ENCODE results near the gene PSMC2.

DNA sequence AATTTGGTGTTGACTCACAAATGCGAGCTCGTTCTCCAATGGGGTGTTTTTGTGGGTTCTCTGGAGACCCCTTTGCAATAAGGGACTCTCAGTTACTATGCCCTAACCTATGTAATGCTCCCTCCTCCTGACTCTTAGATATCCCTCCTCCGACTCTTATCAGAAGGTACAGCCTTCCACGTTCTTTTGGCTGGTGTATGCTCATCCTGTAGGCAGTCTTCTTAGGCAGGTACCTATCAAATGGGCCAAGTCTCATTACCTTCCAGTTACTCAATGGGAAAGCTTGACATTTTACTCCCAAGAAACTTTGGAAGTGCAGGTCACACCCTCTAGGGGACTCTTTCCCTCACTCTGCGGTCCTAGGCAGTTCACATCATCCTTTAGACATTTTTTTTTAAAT lies 66.0 kb downstream of the PSMC2 start:
- TF ChIP-seq POLR2A (IDR thresholded peaks at IDR 0.05; ENCODE audit: low read depth, low read length) (no peak), CEBPB (IDR thresholded peaks at IDR 0.05; ENCODE audit: low read depth, low read length) (no peak), MXI1 (IDR thresholded peaks at IDR 0.05; ENCODE audit: borderline replicate concordance, low read depth, low read length) (no peak), SMC3 (IDR thresholded peaks at IDR 0.05; ENCODE audit: low read depth, low read length) (no peak), RCOR1 (IDR thresholded peaks at IDR 0.05; ENCODE audit: insufficient replicate concordance, low read length) (no peak), NFE2L2 (IDR thresholded peaks at IDR 0.05; ENCODE audit: low read depth, low read length) (no peak)
- TF ChIP-seq, protein P1, sequence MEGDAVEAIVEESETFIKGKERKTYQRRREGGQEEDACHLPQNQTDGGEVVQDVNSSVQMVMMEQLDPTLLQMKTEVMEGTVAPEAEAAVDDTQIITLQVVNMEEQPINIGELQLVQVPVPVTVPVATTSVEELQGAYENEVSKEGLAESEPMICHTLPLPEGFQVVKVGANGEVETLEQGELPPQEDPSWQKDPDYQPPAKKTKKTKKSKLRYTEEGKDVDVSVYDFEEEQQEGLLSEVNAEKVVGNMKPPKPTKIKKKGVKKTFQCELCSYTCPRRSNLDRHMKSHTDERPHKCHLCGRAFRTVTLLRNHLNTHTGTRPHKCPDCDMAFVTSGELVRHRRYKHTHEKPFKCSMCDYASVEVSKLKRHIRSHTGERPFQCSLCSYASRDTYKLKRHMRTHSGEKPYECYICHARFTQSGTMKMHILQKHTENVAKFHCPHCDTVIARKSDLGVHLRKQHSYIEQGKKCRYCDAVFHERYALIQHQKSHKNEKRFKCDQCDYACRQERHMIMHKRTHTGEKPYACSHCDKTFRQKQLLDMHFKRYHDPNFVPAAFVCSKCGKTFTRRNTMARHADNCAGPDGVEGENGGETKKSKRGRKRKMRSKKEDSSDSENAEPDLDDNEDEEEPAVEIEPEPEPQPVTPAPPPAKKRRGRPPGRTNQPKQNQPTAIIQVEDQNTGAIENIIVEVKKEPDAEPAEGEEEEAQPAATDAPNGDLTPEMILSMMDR (conservative IDR thresholded peaks at IDR 0.05; ENCODE audit: low read depth, low read length) = no peak
- TF ChIP-seq, protein P2, sequence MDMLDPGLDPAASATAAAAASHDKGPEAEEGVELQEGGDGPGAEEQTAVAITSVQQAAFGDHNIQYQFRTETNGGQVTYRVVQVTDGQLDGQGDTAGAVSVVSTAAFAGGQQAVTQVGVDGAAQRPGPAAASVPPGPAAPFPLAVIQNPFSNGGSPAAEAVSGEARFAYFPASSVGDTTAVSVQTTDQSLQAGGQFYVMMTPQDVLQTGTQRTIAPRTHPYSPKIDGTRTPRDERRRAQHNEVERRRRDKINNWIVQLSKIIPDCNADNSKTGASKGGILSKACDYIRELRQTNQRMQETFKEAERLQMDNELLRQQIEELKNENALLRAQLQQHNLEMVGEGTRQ (IDR thresholded peaks at IDR 0.05; ENCODE audit: low read depth, low read length) = no peak

Measured in IMR-90 (cell line).